ENCODE data around the gene HGD.

The HGD gene

DNA sequence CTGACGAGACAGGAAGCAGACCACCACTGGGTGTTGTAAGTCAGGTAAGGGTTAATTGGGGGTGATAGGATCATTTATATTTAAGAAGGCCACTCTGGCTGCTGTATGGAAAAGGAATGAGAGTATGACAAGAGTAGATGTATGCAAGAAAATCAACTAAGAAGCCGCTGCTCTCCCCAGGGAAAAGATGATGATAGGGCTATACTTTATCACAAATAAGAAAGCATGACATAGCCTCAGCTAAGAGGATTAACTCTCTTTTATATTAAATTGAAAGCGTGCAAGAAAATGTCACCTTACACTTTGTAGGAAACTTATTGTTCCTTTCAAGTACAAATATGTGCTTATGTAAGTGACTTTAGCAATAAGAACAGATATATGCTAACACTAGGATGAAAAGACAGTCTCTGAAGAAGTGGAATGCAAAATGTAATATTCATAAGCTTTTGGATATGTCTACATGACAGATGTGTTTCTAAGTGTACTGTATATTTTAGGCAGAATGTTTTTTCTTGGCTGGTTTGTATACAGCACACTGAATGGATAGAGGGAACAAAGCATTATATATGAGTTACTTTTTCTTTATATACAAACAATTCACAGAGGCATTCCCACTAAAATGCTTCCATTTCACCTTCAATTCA, 94.6 kb downstream of the HGD start:
- POLR2A ChIA-PET, result no interaction called here
- no peak for DNase-seq (ENCODE audit: low read depth, low spot score)
- CTCF ChIA-PET, result interaction anchor here (1.2 to 1.5 kb wide), 2 partner anchors 26 to 208 kb away, joined by 5 to 6 read pairs; no protein-coding TSS in a partner anchor

More for the DNA sequence above, 94.6 kb downstream of the HGD start:
- TF ChIP-seq, protein P1, sequence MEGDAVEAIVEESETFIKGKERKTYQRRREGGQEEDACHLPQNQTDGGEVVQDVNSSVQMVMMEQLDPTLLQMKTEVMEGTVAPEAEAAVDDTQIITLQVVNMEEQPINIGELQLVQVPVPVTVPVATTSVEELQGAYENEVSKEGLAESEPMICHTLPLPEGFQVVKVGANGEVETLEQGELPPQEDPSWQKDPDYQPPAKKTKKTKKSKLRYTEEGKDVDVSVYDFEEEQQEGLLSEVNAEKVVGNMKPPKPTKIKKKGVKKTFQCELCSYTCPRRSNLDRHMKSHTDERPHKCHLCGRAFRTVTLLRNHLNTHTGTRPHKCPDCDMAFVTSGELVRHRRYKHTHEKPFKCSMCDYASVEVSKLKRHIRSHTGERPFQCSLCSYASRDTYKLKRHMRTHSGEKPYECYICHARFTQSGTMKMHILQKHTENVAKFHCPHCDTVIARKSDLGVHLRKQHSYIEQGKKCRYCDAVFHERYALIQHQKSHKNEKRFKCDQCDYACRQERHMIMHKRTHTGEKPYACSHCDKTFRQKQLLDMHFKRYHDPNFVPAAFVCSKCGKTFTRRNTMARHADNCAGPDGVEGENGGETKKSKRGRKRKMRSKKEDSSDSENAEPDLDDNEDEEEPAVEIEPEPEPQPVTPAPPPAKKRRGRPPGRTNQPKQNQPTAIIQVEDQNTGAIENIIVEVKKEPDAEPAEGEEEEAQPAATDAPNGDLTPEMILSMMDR (IDR thresholded peaks at IDR 0.05; ENCODE audit: insufficient read depth, low read length, missing control alignments), result no peak
- H3K4me3 ChIP-seq (ENCODE audit: low read depth, low read length), result no peak overlapping the region
